Activated T-cell treated with anti-CD3 and anti-CD28 coated beads, Interleukin-2, amount 50 U/mL, for 1 hour (primary cell): ENCODE data around the gene FAM13A.
"Not testable (repeated sequence)": the region's sequence is repeated elsewhere in the genome, so short reads cannot be mapped to it uniquely, and the experiment has no call there.

Source experiments
- DNase-seq: peaks from one replicate; pipeline ENCODE4 v3.0.0-alpha.2; 2020

Gene FAM13A

GRCh38 chr4:89056953-89057398 is at the start of gene FAM13A:
FAM13A (minus strand) TSS chr4:89057185; CDS start chr4:89056964, 221 bp downstream.
- no peak for DNase-seq

DNA sequence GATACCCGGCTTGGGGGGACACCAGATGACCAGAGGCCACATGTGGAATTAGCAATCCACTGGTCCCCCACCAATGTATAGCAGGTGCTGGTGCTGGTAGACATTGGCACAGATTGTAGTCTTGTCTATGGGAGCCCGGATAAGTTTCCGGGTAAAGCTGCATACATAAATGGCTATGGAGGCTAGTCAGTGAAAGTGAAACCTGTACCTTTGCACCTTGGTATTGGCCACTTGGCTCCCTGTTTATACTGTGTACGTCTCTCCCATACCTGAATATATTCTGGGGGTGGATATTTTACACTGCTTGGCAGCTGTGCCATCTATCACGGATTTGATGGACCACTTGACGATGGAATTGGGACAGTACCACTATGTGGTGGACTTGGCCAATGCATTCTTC is 48.7 kb upstream of the FAM13A start:
- DNase-seq: no peak

DNA sequence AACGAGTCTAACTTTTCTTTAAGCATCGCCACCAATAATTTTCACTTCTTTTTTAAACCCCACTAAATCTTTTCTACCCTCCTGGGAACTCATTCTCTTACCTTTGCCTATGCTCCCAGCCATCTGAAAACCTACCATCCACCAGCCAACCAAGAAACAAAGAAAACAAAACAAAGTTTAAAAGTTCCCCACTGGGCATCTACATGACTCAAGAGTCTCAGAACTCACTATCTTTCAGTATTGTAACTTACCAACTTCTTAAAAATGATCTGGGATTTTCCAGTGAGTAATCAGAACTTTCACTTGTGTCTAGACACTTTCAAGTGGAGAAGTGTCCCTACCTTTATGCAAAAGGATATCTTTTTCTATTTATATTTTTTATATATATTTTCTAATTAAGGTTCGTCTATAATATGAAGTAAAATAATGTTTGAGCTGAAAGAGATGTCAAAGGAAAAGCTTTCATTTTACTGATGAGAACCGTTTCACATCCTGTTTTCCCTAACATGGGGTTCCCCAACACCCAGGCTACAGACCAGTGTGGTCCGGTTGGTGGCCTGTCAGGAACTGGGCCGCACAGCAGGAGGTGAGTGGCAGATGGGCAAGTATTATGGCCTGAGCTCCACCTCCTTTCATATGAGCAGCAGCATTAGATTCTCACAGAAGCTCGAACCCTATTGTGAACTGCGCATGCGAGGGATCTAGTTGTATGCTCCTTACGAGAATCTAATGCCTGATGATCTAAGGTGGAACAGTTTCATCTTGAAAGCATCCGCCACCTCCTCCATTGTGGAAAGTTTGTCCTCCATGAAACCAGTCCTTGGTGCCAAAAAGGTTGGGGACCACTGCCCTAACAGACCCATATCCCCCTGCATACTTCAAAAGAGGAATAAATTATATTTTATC is 44.5 kb upstream of the FAM13A start:
- no peak for DNase-seq

GRCh38 chr4:89100853-89101252 is 43.9 kb upstream of the FAM13A start:
- no peak for DNase-seq

- no peak for DNase-seq
These were observed 42.5 kb upstream of the FAM13A start for GRCh38 chr4:89099471-89099870.

DNA sequence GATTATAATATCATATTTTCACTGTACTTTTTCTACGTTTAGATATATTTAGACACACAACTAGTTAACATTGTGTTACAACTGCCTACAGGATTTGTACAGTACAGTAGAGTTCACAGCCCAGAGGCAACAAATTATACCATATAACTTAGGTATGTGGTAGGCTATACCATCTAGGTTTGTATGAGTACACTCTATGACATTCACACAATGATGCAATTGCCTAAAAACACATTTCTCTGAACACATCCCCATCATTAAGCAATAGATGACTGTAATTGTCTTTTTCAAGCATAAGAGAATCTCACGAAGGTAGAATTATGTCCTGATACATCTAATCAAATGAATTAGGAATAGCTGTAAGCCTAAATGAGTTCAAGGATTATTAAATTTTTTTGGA is 42.0 kb upstream of the FAM13A start:
- no peak for DNase-seq

- no peak for DNase-seq
These were observed 21.3 kb upstream of the FAM13A start for GRCh38 chr4:89078300-89078699.

- no peak for DNase-seq
These were observed 20.8 kb upstream of the FAM13A start for GRCh38 chr4:89077761-89078160.

GRCh38 chr4:89072921-89073320 is 15.9 kb upstream of the FAM13A start:
- no peak for DNase-seq

DNA sequence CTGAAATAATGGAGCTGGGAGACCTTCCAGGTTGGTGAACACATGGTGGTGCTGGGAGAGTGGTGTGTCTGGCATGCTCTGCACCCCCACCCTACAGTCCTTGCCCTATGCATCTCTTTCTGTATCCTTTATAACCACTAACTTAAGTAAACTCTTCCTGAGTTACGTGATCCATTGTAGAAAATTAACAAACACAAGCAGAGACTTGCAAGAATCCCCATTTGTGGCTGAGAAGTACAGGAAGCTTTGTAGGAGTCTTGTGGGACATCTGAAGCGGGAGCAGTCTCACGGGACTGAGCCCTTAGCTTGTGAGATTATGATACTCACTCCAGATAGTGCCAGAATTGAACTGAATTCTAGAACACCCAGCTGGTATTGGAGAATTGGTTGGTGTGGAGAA is 14.3 kb upstream of the FAM13A start:
- no peak for DNase-seq

- DNase-seq: no peak
These were observed 13.1 kb upstream of the FAM13A start for GRCh38 chr4:89070041-89070440.

DNA sequence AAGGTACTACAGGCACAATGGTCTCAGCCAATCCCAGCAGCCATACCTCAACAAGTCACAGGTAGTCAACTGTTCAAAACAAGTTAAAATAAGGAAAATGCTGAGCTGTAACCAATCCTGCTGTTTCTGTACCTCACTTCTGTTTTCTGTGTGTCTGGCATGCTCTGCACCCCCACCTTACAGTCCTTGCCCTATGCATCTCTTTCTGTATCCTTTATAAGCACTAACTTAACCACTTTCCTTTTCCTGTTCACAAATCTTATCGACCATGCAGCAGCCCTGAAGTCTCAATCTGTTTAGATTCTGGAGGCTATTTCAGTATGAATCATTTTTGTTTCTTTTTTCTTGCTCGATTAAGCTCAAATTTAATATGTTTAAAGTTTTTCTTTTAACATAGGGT is 12.5 kb upstream of the FAM13A start:
- no peak for DNase-seq

- no peak for DNase-seq
These were observed 10.4 kb upstream of the FAM13A start for GRCh38 chr4:89067417-89067816.

GRCh38 chr4:89064848-89065247 is 7.9 kb upstream of the FAM13A start:
- no peak for DNase-seq

DNA sequence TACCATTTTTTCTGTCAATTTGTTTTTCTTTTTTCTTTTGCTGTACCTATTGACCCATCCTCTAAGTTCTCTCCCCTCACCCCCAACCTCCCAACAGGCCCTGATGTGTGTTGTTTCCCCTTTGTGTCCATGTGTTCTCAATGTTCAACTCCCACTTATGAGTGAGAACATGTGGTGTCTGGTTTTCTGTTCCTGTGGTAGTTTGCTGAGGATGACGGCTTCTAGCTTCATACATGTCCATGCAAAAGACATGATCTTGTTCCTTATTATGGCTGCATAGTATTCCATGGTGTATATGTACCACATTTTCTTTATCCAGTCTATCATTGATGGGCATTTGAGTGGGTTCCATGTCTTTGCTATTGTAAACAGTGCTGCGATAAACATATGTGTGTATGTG is 859 bp upstream of the FAM13A start:
- DNase-seq: not testable (repeated sequence)

- DNase-seq: no peak
These were observed 563 bp downstream of the FAM13A start for GRCh38 chr4:89056292-89056952.

DNA sequence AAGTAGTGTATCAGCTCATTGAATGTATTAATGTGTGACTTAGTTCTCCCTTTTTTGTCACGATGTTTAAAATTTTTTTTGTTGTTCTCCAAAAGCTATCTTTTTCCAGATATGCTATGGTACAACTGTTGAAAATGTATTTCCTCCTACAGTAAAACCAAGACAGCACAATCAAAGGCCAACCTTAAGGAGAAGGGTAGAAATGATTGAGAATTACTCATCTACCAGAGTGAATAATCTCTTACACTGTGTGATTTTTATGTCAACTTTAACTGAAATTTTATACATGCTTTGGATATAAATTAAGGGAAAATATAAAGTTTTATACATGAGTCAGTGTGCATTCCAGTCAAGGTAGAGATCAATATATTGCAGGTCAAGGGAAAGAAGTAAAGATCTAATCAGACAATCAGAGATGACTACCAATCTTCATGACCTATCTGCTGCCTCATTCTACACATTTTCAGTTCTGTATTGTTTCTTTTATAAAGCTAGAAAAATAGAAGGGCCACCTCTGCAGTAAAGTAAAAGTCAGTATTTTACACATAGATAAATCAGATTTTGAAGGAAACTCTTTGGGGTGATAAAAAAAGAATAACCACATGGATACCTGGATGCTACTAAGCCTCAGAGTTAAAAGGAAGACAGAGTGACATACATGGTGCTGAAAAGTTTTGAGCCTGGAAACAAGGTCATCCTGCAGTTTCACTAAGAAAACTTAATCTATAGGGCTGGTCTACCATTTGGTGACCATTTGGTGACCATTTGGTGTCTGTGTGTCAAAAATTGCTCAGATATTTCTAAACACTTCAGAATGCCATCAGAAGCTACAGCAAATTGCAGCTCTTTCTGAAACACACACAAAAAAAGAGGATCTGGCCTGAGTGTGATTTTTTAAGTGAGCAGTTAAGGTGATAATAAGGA is 1.6 kb downstream of the FAM13A start:
- no peak for DNase-seq

DNA sequence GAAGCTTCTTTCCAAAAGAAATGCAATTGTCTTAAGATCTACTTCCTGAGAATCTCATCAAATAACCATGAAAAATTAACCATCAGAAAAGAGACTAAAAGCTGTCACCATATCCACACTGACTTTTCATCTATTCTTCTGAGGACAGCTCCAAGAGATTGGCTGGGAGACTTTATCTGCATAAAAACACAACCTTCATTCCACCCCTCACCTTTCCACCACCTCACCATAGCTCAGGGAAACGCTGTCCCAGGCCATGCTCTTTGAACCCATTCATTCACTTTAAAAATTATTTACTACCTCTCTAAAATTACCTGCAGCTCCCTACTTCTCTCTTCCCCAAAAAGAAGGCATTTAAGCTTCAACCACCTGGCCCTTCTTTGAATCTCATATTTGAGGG is 2.4 kb downstream of the FAM13A start:
- DNase-seq: no peak

GRCh38 chr4:89049853-89050252 is 7.1 kb downstream of the FAM13A start:
- no peak for DNase-seq

- no peak for DNase-seq
These were observed 7.9 kb downstream of the FAM13A start for GRCh38 chr4:89048906-89049601.

DNA sequence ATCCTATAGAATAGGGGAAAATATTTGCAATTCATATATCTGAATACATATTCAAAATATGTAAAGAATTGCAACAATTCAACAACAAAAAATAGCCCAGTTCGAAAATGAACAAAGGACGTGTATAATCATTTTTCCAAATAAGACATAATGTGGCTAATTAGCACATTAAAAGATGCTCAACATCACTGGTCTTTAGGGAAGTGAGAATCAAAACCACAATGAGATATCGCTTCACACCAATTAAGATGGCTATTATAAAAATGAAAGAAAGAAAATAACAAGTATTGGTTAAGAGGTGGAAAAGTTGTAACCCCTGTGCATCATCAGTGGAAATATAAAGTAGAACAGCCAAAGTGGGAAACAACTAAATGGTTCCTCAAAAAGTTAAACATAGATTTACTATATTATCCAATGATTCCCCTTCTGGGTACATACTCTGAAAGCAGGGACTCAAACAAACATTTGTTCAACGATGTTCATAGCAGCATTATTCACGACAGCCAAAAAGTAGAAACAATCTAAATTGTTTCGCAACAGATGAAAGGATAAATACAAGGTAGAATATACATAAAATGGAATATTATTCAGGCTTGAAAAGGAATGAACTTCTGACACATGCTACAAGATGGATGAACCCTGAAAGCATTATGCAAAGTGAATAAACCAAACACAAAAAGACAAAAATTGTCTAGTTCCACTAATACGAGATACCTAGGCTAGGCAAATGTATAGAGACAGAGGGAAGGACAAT is 12.7 kb downstream of the FAM13A start:
- DNase-seq: no peak

DNA sequence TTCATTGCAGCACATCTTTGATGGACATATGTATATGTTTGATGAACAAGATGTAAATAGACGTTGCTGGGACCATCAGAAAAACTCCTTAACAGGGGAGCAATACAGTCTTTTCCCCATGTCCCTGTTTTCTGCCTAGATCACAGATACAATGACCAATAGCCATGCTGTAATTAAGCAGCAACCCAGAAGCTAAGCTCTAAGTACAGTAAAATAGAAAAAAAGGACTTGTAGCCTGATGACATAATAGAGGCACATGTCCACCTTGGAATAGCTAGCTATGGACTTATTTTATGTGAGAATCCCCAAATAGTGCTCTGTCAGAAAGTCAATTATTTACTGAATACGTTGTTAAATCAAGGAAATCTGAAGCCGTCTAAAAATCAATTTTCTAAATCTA is 14.9 kb downstream of the FAM13A start:
- DNase-seq: no peak
